Measurements from ENCODE around the gene BLOC1S3. TPM values are rescaled to one million over a fixed set of nuclear protein-coding genes. Genes with fewer than 3 reads are reported as not detected.

BLOC1S3 gene
- total and polyA plus RNA-seq, 2 of the 13 experiments (the other 11 are each of a cell fraction or from before 2014, with no cell fraction given): 4.3 to 4.8 TPM

- 0 out of 2 replicates have a peak, but pooled peaks have one; percentile 19 for TF ChIP-seq RERE (CRISPR knock-in tag; IDR thresholded peaks at IDR 0.05; ENCODE audit: low read depth)
- TF ChIP-seq, protein P1, sequence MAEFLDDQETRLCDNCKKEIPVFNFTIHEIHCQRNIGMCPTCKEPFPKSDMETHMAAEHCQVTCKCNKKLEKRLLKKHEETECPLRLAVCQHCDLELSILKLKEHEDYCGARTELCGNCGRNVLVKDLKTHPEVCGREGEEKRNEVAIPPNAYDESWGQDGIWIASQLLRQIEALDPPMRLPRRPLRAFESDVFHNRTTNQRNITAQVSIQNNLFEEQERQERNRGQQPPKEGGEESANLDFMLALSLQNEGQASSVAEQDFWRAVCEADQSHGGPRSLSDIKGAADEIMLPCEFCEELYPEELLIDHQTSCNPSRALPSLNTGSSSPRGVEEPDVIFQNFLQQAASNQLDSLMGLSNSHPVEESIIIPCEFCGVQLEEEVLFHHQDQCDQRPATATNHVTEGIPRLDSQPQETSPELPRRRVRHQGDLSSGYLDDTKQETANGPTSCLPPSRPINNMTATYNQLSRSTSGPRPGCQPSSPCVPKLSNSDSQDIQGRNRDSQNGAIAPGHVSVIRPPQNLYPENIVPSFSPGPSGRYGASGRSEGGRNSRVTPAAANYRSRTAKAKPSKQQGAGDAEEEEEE (CRISPR knock-in tag; IDR thresholded peaks at IDR 0.05; ENCODE audit: borderline replicate concordance): no peak
- TF ChIP-seq NFE2L2 (IDR thresholded peaks at IDR 0.05; ENCODE audit: low read length): no peak
- TF ChIP-seq CBX5 (CRISPR knock-in tag; IDR thresholded peaks at IDR 0.05; ENCODE audit: borderline replicate concordance): no peak
- no peak for TF ChIP-seq MTA3 (CRISPR knock-in tag; IDR thresholded peaks at IDR 0.05)
- TF ChIP-seq ZNF451 (CRISPR knock-in tag; IDR thresholded peaks at IDR 0.05): no peak
- no peak for TF ChIP-seq PRMT3 (CRISPR knock-in tag; IDR thresholded peaks at IDR 0.05; ENCODE audit: borderline replicate concordance, low read depth)
- TF ChIP-seq CAMTA2 (CRISPR knock-in tag; IDR thresholded peaks at IDR 0.05; ENCODE audit: borderline replicate concordance): no peak
- TF ChIP-seq, protein P2, sequence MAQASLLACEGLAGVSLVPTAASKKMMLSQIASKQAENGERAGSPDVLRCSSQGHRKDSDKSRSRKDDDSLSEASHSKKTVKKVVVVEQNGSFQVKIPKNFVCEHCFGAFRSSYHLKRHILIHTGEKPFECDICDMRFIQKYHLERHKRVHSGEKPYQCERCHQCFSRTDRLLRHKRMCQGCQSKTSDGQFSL (CRISPR knock-in tag; IDR thresholded peaks at IDR 0.05): no peak
- TF ChIP-seq ZNF205 (CRISPR knock-in tag; IDR thresholded peaks at IDR 0.05): no peak
- TF ChIP-seq TCF7 (IDR thresholded peaks at IDR 0.05; ENCODE audit: low read depth): peak; percentile 87
- TF ChIP-seq, protein P3, sequence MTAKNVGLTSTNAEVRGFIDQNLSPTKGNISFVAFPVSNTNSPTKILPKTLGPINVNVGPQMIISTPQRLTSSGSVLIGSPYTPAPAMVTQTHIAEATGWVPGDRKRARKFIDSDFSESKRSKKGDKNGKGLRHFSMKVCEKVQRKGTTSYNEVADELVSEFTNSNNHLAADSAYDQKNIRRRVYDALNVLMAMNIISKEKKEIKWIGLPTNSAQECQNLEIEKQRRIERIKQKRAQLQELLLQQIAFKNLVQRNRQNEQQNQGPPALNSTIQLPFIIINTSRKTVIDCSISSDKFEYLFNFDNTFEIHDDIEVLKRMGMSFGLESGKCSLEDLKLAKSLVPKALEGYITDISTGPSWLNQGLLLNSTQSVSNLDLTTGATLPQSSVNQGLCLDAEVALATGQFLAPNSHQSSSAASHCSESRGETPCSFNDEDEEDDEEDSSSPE (CRISPR knock-in tag; IDR thresholded peaks at IDR 0.05): no peak
- no peak; the same call in 1 of the 2 replicates for TF ChIP-seq TBX3 (IDR thresholded peaks at IDR 0.05; ENCODE audit: borderline replicate concordance)
- TF ChIP-seq REPIN1 (CRISPR knock-in tag; IDR thresholded peaks at IDR 0.05; ENCODE audit: borderline replicate concordance, low read depth): no peak
- peak; percentile 80; the same call in 1 of the 2 replicates for TF ChIP-seq ZNF772 (CRISPR knock-in tag; IDR thresholded peaks at IDR 0.05)
- TF ChIP-seq ZNF552 (CRISPR knock-in tag; IDR thresholded peaks at IDR 0.05; ENCODE audit: borderline replicate concordance): no peak
- peak; percentile 78; the same call in 1 of the 2 replicates for TF ChIP-seq HMG20B (CRISPR knock-in tag; conservative IDR thresholded peaks at IDR 0.05)
- TF ChIP-seq, protein P4, sequence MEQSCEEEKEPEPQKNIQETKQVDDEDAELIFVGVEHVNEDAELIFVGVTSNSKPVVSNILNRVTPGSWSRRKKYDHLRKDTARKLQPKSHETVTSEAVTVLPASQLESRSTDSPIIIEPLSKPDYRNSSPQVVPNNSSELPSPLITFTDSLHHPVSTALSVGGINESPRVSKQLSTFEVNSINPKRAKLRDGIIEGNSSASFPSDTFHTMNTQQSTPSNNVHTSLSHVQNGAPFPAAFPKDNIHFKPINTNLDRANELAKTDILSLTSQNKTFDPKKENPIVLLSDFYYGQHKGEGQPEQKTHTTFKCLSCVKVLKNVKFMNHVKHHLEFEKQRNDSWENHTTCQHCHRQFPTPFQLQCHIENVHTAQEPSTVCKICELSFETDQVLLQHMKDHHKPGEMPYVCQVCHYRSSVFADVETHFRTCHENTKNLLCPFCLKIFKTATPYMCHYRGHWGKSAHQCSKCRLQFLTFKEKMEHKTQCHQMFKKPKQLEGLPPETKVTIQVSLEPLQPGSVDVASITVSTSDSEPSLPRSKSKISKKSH (CRISPR knock-in tag; IDR thresholded peaks at IDR 0.05; ENCODE audit: borderline replicate concordance): no peak
- TF ChIP-seq CBX1 (IDR thresholded peaks at IDR 0.05; ENCODE audit: low read depth): no peak
Measured at GRCh38 chr19:45154064-45154827, 24.3 kb upstream of the BLOC1S3 start (continued).

All from HepG2 (cell line).